GM12878 (cell line): ENCODE measurements around the gene DAPK2. TPM values are rescaled to one million over a fixed set of nuclear protein-coding genes. Genes with fewer than 3 reads are reported as not detected.

Experiments
- ATAC-seq: fragments of 200-7000 bp; cut with Tn5 transposase; 3 replicates; pipeline ENCODE4 v1.9.1; 2020; ENCODE audit warnings: mild to moderate bottlenecking, moderate library complexity
- BruUV-seq: library from RNA; stranded (reverse); fragments of 400-500 nt; replicated peaks from 2 replicates; lab custom pipeline; 2021; lab: Mats Ljungman, UMichigan
- CTCF ChIA-PET: fragments of 300-600 bp; sonication (Branson Sonifier 250); formaldehyde crosslinking; extraction: SDS; loops from one replicate; lab custom pipeline; 2021; ENCODE audit warnings: inconsistent platforms; lab: Yijun Ruan, JAX
- POLR2A ChIA-PET: fragments of 350-600 bp; formaldehyde crosslinking; extraction: SDS; loops from one replicate; lab custom pipeline; 2021; ENCODE audit warnings: inconsistent platforms; lab: Charles Lee
- RAD21 ChIA-PET: fragments of 300-600 bp; sonication (Branson Sonifier 250); formaldehyde crosslinking; loops from one replicate; lab custom pipeline; 2023; ENCODE audit warnings: antibody characterized with exemption; ENCODE audit not compliant: unreplicated experiment; lab: Charles Lee
- SMC1A ChIA-PET: fragments of 300-600 bp; sonication (Branson Sonifier 250); formaldehyde crosslinking; loops from one replicate; lab custom pipeline; 2023; ENCODE audit not compliant: unreplicated experiment, uncharacterized antibody; lab: Charles Lee
- DNase-seq: peaks from one replicate; pipeline ENCODE4 v3.0.0-alpha.2; 2011; ENCODE audit warnings: low read depth, low spot score
- FAIRE-seq: peaks from 3 replicates; lab custom pipeline; 2011; peaks lifted over from hg19 to GRCh38; lab: Jason Lieb, UNC
- H2AFZ ChIP-seq: 2 replicates; pipeline ENCODE4 v1.6.0; 2011; ENCODE audit warnings: low read depth, low read length, control low read depth; ENCODE audit not compliant: control insufficient read depth
- H3K27ac ChIP-seq: 2 replicates; pipeline ENCODE4 v1.5.1; 2011; ENCODE audit warnings: control low read depth; ENCODE audit not compliant: control insufficient read depth, insufficient read depth
- H3K27me3 ChIP-seq, 2 experiments: replicated peaks in 1 of 2; 2 replicates each; pipeline versions ENCODE4 v1.6.0 to v1.6.1; 2011; ENCODE audit warnings: low read length in 1 of 2; ENCODE audit not compliant: control insufficient read depth in 2 of 2, insufficient read depth in 2 of 2
- H3K36me3 ChIP-seq, 2 experiments: 2 replicates each; pipeline ENCODE4 v1.5.1; 2011; ENCODE audit warnings: low read length in 1 of 2; ENCODE audit not compliant: control insufficient read depth in 2 of 2, insufficient read depth in 2 of 2
- H3K4me1 ChIP-seq: 2 replicates; pipeline ENCODE4 v1.6.1; 2011; ENCODE audit warnings: mild to moderate bottlenecking, low read length, moderate library complexity, mixed read lengths; ENCODE audit not compliant: control insufficient read depth, insufficient read depth
- H3K4me2 ChIP-seq: 2 replicates; pipeline ENCODE4 v1.6.0; 2011; ENCODE audit warnings: control low read depth; ENCODE audit not compliant: control insufficient read depth, insufficient read depth
- H3K4me3 ChIP-seq: fragments of 200-600 bp; sonication (generic); 2 replicates; pipeline ENCODE4 v1.5.1; 2016
- H3K79me2 ChIP-seq: 2 replicates; pipeline ENCODE4 v1.6.0; 2011; ENCODE audit warnings: low read length; ENCODE audit not compliant: control insufficient read depth, insufficient read depth
- H3K9ac ChIP-seq: 2 replicates; pipeline ENCODE4 v1.8.0; 2011; ENCODE audit warnings: low read length, control low read depth, mixed read lengths; ENCODE audit not compliant: control insufficient read depth, insufficient read depth
- H3K9me3 ChIP-seq: replicated peaks from 3 replicates; pipeline ENCODE4 v1.5.1; 2011; ENCODE audit warnings: mild to moderate bottlenecking, low read length; ENCODE audit not compliant: control insufficient read depth, insufficient read depth
- H4K20me1 ChIP-seq: 2 replicates; pipeline ENCODE4 v1.6.0; 2011; ENCODE audit not compliant: control insufficient read depth, insufficient read depth
- CBFB ChIP-seq: IDR thresholded peaks from 2 replicates; pipeline ENCODE4 v1.6.1; 2016; ENCODE audit warnings: antibody characterized with exemption, low read depth
- CHD1 ChIP-seq: IDR thresholded peaks from 2 replicates; pipeline ENCODE4 v1.6.1; 2012; ENCODE audit warnings: low read depth, low read length, improper control_type of control experiment
- ETV6 ChIP-seq, 2 experiments: fragments of 450-650 bp in 1 of 2; IDR thresholded peaks in 1 of 2; conservative IDR thresholded peaks in 1 of 2; 2 replicates each; pipeline ENCODE4 v1.6.1; 2014; ENCODE audit warnings: antibody characterized with exemption in 1 of 2, borderline replicate concordance in 1 of 2, low read depth in 1 of 2, mild to moderate bottlenecking in 1 of 2, moderate library complexity in 1 of 2
- FOS ChIP-seq: IDR thresholded peaks from 3 replicates; pipeline ENCODE4 v1.6.1; 2011; ENCODE audit warnings: borderline replicate concordance; ENCODE audit not compliant: insufficient read length; ENCODE audit errors: extremely low read depth
- FOXK2 ChIP-seq: fragments of 450-650 bp; IDR thresholded peaks from 2 replicates; pipeline ENCODE4 v1.6.1; 2017; ENCODE audit warnings: mild to moderate bottlenecking, moderate library complexity
- FOXM1 ChIP-seq: IDR thresholded peaks from 2 replicates; pipeline ENCODE4 v1.6.1; 2012; ENCODE audit warnings: low read depth, mild to moderate bottlenecking, inconsistent platforms, low read length, moderate library complexity
- HDAC6 ChIP-seq: fragments of 200-600 bp; sonication (generic); IDR thresholded peaks from one replicate; pipeline ENCODE4 v1.8.0; 2017; ENCODE audit warnings: antibody characterized with exemption; ENCODE audit not compliant: unreplicated experiment
- JUND ChIP-seq: IDR thresholded peaks from 2 replicates; pipeline ENCODE4 v1.6.1; 2012; ENCODE audit warnings: low read depth, mild to moderate bottlenecking, low read length, improper control_type of control experiment, moderate library complexity
- LARP7 ChIP-seq: fragments of 450-650 bp; IDR thresholded peaks from 2 replicates; pipeline ENCODE4 v1.6.1; 2017; ENCODE audit warnings: mild to moderate bottlenecking
- NFYB ChIP-seq: IDR thresholded peaks from 2 replicates; pipeline ENCODE4 v1.6.1; 2011; ENCODE audit warnings: low read depth, mild to moderate bottlenecking, low read length, improper control_type of control experiment, moderate library complexity; ENCODE audit not compliant: insufficient read depth
- PAX8 ChIP-seq: fragments of 450-650 bp; IDR thresholded peaks from 2 replicates; pipeline ENCODE4 v1.6.1; 2017; ENCODE audit warnings: mild to moderate bottlenecking, moderate library complexity
- PKNOX1 ChIP-seq: fragments of 450-650 bp; IDR thresholded peaks from 2 replicates; pipeline ENCODE4 v1.6.1; 2016; ENCODE audit warnings: mild to moderate bottlenecking
- SPI1 ChIP-seq: IDR thresholded peaks from 2 replicates; pipeline ENCODE4 v1.6.1; 2011; ENCODE audit warnings: low read depth, mild to moderate bottlenecking, low read length, moderate library complexity, borderline replicate concordance; ENCODE audit not compliant: insufficient read depth
- ZNF274 ChIP-seq: IDR thresholded peaks from one replicate; pipeline ENCODE4 v1.8.0; 2011; ENCODE audit not compliant: insufficient read length, insufficient read depth
- WGBS: methylation state at CpG from one replicate; pipeline ENCODE4 v1.1.6; 2016; ENCODE audit warnings: low lambda C conversion rate; ENCODE audit not compliant: insufficient replicate concordance, insufficient coverage; ENCODE audit errors: missing lambda C conversion rate; 5-methylcytosine and 5-hydroxymethylcytosine counted together
- in situ Hi-C: fragments of 300-500 bp; cut with MboI; formaldehyde crosslinking; loops from 9 replicates; pipeline ENCODE4 v1.14.3; 2018; ENCODE audit warnings: mixed read lengths
- intact Hi-C: fragments of 100-400 bp; cut with micrococcal nuclease; formaldehyde crosslinking; loops from one replicate; pipeline ENCODE4 v1.14.2; 2022; ENCODE audit not compliant: unreplicated experiment
- polyA plus RNA-seq, 11 experiments: library from polyadenylated mRNA; depleted of rRNA in 4 of 11; unstranded in 6 of 11; stranded (reverse) in 5 of 11; fragments of >200 nt; fragmentation: Nextera tagmentation in 4 of 11; fragmentation: Illumina TruSeq in 1 of 11; extraction: Ambion mirVana in 4 of 11; extraction: Trizol in 1 of 11; gene quantifications; 1 replicate in 1 of 11; 2 replicates in 10 of 11; pipeline versions ENCODE4 v1.2.1 to v1.2.3, GENCODE V29; 2011 to 2016; ENCODE audit warnings: inconsistent platforms in 2 of 11, missing spikeins in 2 of 11, low read depth in 1 of 11
- total RNA-seq, 4 experiments: library from RNA; depleted of rRNA in 3 of 4; stranded (reverse); fragments of >200 nt in 3 of 4; fragmentation: Illumina TruSeq in 1 of 4; extraction: Trizol in 1 of 4; gene quantifications; 2 replicates each; pipeline versions ENCODE4 v1.2.1 to v1.2.3, GENCODE V29; 2013 to 2021
- TF ChIP-seq, protein P1 (sequence below): IDR thresholded peaks from 2 replicates; pipeline ENCODE4 v1.6.1; 2011; ENCODE audit warnings: mild to moderate bottlenecking, low read depth, low read length, moderate library complexity; ENCODE audit not compliant: insufficient replicate concordance
- TF ChIP-seq, protein P2 (sequence below): IDR thresholded peaks from 2 replicates; pipeline ENCODE4 v1.6.1; 2012; ENCODE audit warnings: improper control_type of control experiment, low read depth, low read length; ENCODE audit not compliant: insufficient replicate concordance

DAPK2 gene
- total and polyA plus RNA-seq, 10 of the 15 experiments (the other 5 are each of a cell fraction or from before 2014, with no cell fraction given): 0.69 to 8.4 (median 4.1) TPM

GRCh38 chr15:63913336-63913735, 132.9 kb downstream of the DAPK2 start:
- no peak for DNase-seq
- no peaks in the 10 kb centered on the region for H3K27me3 ChIP-seq
- no peak for FAIRE-seq
- no peak for TF ChIP-seq SPI1
- no peak for TF ChIP-seq FOS
- TF ChIP-seq, protein P1, sequence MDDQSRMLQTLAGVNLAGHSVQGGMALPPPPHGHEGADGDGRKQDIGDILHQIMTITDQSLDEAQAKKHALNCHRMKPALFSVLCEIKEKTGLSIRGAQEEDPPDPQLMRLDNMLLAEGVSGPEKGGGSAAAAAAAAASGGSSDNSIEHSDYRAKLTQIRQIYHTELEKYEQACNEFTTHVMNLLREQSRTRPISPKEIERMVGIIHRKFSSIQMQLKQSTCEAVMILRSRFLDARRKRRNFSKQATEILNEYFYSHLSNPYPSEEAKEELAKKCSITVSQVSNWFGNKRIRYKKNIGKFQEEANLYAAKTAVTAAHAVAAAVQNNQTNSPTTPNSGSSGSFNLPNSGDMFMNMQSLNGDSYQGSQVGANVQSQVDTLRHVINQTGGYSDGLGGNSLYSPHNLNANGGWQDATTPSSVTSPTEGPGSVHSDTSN: no peak
- TF ChIP-seq HDAC6: no peak
- TF ChIP-seq PKNOX1: no peak
- TF ChIP-seq JUND: no peak
- TF ChIP-seq, protein P2, sequence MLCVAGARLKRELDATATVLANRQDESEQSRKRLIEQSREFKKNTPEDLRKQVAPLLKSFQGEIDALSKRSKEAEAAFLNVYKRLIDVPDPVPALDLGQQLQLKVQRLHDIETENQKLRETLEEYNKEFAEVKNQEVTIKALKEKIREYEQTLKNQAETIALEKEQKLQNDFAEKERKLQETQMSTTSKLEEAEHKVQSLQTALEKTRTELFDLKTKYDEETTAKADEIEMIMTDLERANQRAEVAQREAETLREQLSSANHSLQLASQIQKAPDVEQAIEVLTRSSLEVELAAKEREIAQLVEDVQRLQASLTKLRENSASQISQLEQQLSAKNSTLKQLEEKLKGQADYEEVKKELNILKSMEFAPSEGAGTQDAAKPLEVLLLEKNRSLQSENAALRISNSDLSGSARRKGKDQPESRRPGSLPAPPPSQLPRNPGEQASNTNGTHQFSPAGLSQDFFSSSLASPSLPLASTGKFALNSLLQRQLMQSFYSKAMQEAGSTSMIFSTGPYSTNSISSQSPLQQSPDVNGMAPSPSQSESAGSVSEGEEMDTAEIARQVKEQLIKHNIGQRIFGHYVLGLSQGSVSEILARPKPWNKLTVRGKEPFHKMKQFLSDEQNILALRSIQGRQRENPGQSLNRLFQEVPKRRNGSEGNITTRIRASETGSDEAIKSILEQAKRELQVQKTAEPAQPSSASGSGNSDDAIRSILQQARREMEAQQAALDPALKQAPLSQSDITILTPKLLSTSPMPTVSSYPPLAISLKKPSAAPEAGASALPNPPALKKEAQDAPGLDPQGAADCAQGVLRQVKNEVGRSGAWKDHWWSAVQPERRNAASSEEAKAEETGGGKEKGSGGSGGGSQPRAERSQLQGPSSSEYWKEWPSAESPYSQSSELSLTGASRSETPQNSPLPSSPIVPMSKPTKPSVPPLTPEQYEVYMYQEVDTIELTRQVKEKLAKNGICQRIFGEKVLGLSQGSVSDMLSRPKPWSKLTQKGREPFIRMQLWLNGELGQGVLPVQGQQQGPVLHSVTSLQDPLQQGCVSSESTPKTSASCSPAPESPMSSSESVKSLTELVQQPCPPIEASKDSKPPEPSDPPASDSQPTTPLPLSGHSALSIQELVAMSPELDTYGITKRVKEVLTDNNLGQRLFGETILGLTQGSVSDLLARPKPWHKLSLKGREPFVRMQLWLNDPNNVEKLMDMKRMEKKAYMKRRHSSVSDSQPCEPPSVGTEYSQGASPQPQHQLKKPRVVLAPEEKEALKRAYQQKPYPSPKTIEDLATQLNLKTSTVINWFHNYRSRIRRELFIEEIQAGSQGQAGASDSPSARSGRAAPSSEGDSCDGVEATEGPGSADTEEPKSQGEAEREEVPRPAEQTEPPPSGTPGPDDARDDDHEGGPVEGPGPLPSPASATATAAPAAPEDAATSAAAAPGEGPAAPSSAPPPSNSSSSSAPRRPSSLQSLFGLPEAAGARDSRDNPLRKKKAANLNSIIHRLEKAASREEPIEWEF: no peak
- TF ChIP-seq PAX8: no peak
- no peak for TF ChIP-seq LARP7
- TF ChIP-seq ETV6 (conservative IDR thresholded peaks at IDR 0.05 in 1 of 2, IDR thresholded peaks at IDR 0.05 in 1 of 2; ENCODE audit: borderline replicate concordance in 1 of 2, low read depth in 1 of 2): no peak
- TF ChIP-seq CHD1: no peak
- no peak for TF ChIP-seq FOXM1
- no peak for TF ChIP-seq FOXK2
- TF ChIP-seq CBFB: no peak
- TF ChIP-seq ZNF274: no peak
- no peak for TF ChIP-seq NFYB
- CTCF ChIA-PET: interaction anchor here (0.9 to 2.3 kb wide), 4 partner anchors 64 to 167 kb away, joined by 3 to 6 read pairs (median 3); no protein-coding TSS in a partner anchor
- no peak overlapping the region for H2AFZ ChIP-seq
- no peak overlapping the region for H3K4me2 ChIP-seq
- in situ Hi-C loops (no loop called here), intact Hi-C loops (no loop called here)
- SMC1A ChIA-PET: interaction anchor here (0.9 to 4.2 kb wide), 3 partner anchors 10 to 31 kb away, joined by 3 to 15 read pairs (median 7); no protein-coding TSS in a partner anchor
- ATAC-seq: no peak
- no peaks in the 10 kb centered on the region for H3K79me2 ChIP-seq
- H3K9ac ChIP-seq: no peak overlapping the region
- H3K36me3 ChIP-seq: no peaks in the 10 kb centered on the region
- H3K9me3 ChIP-seq: no peaks in the 10 kb centered on the region
- RAD21 ChIA-PET: no interaction called here
- H3K4me1 ChIP-seq: no peaks in the 10 kb centered on the region; the same call in 1 of the 2 replicates
- H3K27ac ChIP-seq: no peak overlapping the region
- H3K4me3 ChIP-seq: no peak overlapping the region
- BruUV-seq: no TSS peak
- no peaks in the 10 kb centered on the region for H4K20me1 ChIP-seq
- POLR2A ChIA-PET: no interaction called here
- 82% methylated on average over 9 of the region's 9 CpGs for WGBS
